ENCODE measurements around the gene IMMP2L.

DNA sequence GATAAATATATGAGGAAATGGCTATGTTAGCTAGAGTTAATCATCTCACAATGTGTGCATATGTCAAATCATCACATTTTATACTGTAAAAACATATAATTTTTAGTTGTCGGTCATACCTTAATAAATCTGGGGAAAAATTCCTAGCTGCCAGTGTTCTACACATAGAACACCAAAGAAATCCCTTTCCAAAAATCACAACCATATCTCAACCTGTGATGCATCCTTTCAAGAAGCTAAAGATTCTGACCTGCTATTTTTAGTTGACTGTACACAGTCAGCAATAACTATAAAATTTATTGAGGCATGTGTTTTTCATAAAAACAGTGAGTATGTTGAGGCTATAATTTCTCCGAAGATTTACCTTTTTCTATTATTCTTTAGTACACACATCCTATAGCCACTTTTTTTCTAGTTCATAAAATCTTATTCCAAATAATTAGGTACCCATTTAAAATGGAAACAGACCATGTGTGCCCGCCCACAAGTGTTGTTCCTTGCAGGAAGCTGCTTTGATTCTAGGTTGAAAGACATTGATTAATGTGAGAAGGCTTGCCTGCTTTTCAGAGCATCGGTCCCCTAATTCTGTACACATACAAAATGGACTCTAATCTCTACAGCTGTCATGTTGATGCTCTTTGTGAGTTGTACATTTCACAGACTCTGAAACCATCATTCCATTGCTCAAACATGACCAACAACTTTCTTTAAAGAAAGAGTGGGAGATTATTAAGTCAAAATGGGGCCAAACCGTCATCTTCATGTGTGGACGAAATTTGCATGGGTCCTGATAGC lies 588.9 kb downstream of the IMMP2L start:
- TF ChIP-seq, protein P1, sequence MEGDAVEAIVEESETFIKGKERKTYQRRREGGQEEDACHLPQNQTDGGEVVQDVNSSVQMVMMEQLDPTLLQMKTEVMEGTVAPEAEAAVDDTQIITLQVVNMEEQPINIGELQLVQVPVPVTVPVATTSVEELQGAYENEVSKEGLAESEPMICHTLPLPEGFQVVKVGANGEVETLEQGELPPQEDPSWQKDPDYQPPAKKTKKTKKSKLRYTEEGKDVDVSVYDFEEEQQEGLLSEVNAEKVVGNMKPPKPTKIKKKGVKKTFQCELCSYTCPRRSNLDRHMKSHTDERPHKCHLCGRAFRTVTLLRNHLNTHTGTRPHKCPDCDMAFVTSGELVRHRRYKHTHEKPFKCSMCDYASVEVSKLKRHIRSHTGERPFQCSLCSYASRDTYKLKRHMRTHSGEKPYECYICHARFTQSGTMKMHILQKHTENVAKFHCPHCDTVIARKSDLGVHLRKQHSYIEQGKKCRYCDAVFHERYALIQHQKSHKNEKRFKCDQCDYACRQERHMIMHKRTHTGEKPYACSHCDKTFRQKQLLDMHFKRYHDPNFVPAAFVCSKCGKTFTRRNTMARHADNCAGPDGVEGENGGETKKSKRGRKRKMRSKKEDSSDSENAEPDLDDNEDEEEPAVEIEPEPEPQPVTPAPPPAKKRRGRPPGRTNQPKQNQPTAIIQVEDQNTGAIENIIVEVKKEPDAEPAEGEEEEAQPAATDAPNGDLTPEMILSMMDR (IDR thresholded peaks at IDR 0.05), result no peak
- TF ChIP-seq POLR2AphosphoS5 (IDR thresholded peaks at IDR 0.05; ENCODE audit: low read depth, low read length), result no peak
- TF ChIP-seq, protein P2, sequence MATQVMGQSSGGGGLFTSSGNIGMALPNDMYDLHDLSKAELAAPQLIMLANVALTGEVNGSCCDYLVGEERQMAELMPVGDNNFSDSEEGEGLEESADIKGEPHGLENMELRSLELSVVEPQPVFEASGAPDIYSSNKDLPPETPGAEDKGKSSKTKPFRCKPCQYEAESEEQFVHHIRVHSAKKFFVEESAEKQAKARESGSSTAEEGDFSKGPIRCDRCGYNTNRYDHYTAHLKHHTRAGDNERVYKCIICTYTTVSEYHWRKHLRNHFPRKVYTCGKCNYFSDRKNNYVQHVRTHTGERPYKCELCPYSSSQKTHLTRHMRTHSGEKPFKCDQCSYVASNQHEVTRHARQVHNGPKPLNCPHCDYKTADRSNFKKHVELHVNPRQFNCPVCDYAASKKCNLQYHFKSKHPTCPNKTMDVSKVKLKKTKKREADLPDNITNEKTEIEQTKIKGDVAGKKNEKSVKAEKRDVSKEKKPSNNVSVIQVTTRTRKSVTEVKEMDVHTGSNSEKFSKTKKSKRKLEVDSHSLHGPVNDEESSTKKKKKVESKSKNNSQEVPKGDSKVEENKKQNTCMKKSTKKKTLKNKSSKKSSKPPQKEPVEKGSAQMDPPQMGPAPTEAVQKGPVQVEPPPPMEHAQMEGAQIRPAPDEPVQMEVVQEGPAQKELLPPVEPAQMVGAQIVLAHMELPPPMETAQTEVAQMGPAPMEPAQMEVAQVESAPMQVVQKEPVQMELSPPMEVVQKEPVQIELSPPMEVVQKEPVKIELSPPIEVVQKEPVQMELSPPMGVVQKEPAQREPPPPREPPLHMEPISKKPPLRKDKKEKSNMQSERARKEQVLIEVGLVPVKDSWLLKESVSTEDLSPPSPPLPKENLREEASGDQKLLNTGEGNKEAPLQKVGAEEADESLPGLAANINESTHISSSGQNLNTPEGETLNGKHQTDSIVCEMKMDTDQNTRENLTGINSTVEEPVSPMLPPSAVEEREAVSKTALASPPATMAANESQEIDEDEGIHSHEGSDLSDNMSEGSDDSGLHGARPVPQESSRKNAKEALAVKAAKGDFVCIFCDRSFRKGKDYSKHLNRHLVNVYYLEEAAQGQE (IDR thresholded peaks at IDR 0.05; ENCODE audit: insufficient read depth in 1 of 2, low read depth in 2 of 2, low read length in 1 of 2), result no peak
- TF ChIP-seq TCF7L2 (IDR thresholded peaks at IDR 0.05; ENCODE audit: low read depth, low read length), result no peak
